LNCAP (cell line): ENCODE results near the gene KRTAP19-3.

Experiments used
- TF ChIP-seq, protein P1 (sequence below): fragments of 450-650 bp; IDR thresholded peaks from 2 replicates; pipeline ENCODE4 v1.5.1; 2017; ENCODE audit warnings: mild to moderate bottlenecking

KRTAP19-3 gene

DNA sequence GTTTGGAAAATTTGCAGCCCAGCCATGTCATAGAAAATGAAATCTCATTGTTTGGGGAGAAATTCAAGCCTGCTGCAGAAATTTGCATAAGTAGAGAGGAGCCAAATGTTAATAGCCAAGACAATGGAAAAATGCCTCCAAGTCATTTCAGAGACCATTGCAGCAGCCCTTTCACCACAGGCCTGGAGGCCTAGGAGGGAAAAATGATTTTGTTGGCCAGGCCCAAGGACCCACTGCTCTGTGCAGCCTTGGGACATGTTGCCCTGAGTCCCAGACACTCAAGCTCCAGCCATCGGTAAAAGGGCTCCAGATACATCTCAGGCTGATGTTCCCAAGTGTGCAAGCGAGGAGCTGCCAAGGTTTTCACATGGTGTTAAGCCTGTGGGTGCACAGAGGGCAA is 5.6 kb downstream of the KRTAP19-3 start:
- TF ChIP-seq, protein P1, sequence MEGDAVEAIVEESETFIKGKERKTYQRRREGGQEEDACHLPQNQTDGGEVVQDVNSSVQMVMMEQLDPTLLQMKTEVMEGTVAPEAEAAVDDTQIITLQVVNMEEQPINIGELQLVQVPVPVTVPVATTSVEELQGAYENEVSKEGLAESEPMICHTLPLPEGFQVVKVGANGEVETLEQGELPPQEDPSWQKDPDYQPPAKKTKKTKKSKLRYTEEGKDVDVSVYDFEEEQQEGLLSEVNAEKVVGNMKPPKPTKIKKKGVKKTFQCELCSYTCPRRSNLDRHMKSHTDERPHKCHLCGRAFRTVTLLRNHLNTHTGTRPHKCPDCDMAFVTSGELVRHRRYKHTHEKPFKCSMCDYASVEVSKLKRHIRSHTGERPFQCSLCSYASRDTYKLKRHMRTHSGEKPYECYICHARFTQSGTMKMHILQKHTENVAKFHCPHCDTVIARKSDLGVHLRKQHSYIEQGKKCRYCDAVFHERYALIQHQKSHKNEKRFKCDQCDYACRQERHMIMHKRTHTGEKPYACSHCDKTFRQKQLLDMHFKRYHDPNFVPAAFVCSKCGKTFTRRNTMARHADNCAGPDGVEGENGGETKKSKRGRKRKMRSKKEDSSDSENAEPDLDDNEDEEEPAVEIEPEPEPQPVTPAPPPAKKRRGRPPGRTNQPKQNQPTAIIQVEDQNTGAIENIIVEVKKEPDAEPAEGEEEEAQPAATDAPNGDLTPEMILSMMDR: no peak

DNA sequence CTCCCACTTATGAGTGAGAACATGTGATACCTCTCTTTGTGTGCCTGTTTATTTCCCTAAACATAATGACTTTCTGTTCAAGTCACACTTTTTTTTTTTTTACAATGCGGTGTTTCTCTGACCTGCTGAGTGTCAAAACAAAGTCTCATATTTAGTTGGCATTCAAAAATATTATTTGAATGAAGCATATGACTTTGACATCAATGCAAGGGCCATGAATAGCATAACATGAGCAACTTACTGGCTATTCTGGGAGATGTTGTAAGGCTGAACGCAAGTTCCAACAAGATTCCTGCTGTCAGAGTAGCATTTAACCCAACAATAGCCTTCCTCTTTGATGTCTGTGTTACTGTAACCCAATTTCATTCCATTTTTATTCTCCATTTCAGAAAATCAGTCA is 9.7 kb downstream of the KRTAP19-3 start:
- TF ChIP-seq, protein P1: no peak

DNA sequence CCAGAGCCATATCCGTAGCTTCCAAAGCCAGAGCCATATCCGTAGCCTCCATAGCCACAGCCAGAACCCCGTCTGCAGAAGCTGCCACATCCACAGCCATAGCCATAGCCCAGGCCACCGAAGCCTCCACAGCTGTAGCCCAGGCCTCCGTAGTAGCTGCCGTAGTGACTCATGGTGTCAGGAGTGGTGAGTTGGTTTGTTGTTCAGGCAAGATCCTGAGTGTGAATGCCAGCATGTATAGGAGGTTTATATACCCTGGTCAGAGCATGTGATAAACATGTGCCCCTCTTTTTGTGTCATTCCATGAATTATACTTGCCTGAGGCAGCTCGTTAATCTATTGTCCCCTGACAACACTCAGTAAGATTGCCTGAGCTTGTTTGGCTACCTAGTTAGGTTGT is 11.7 kb downstream of the KRTAP19-3 start, which contains the start of gene KRTAP19-1:
Gene KRTAP19-1 (minus strand): TSS at position 223 of the 400 bp plus-strand sequence. CDS start 50 bp downstream, at position 173.
- TF ChIP-seq, protein P1: no peak

DNA sequence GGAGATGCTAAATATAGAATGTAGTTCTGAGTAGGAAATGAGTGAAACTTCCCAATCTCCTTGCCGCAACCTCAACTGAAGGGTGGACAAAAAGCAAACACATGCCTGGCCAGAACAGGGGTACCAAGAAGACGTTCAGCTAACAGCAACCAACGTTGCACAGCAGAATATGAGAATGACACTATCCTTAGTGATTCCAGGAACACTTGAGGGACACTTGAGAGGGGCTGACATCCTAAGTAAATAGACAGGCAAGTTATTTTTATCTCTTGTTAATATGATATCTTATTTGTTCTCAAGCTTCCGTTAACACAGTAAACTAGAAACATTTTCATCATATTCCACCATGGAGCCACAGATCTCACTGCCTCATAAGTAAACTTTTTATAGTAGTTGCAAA is 12.6 kb downstream of the KRTAP19-3 start:
- TF ChIP-seq, protein P1: no peak

DNA sequence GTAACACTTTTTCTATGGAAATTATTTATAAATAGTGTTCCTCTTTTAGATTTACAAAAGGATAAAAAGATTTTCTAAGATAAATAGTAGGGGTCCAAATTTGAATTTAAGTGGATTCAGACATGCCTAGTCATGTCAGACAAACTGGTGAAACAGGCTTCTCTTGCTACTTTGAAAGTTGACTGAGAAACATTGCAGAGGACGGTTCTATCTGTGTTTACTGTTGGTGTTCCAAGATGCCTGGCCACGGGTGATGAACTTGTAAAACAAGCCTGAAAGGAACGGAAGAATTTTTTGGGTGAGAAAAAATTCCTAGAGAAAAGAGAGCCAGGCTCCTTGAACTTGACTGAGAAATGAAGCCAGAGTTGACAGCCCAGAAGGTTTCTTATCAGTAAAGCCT is 13.8 kb downstream of the KRTAP19-3 start:
- TF ChIP-seq, protein P1: no peak

DNA sequence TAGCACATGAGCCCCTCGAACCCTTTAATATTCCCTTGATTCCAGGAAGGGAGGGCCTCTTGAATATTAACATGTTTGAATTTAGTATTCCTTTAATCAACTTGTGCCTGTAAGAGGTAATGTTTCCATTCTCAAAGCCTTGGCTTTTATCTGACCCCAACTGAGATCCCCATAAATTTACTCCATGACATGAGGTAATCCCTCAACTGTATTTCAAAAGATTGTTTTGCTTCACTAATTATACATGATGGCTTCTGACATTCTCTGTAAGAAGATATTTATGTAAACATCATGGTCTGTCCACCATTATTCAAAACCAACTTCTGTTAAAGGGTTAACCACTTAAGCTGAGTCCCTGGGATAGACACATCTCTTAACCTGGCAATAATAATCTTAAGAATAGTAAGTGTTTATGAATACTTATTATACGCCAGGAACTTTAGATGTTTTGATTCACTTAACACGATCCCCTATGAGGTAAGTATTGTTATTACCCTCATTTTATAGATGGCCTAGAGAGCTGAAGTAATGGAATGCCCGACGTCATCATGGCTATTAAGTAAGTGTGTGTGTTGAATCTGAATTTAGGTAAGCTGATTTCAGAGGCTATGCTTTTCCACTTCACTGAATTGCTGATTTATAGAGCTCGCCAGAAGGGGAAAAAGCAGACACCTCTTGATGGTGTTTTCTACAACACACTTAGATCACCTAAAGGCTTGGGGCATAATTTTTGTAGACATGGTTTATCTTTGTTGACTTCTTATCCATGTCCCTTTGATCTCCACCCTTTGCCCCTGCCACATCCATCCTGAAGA is 22.7 kb downstream of the KRTAP19-3 start:
- TF ChIP-seq, protein P1: no peak

DNA sequence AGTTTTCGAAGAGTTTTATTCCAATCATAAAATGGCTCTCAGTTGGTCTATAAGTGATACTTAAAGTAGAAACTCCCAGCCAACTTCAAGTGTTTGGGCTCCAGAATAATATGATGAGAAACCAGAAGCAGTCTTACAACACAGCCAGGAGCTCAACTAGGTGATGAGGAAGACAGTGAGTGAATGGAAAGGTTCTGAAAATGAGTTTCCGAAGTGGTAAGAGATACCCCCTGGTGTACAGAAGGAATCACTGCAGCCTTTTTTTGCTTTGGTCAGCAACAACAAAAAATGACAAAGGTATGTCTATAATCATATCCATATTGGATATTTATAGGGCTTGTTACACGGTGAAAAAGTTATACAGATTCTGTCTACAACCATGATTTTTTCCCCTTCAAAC is 28.1 kb downstream of the KRTAP19-3 start:
- TF ChIP-seq, protein P1: peak; percentile 71
